ENCODE data around the gene HS6ST3.

Gene HS6ST3

DNA sequence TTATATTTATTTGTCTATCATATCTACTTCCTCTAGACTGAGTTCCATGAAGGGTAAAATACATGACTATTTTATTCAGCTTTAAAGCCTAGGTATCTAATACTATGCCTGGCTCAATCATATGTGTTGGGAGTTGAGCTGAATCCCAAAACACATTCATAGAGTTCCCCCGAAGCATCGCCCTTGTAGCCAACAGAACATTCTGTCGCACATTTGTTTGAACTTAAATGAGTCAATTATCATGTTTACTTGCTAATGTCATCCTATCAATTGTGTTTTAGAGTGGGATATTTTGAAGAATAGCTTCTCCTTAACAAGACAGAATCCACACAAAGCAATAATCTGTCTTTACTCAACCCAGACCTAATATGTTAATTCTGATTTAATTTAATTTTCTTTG is 252.4 kb downstream of the HS6ST3 start:
- DNase-seq: no peak

DNA sequence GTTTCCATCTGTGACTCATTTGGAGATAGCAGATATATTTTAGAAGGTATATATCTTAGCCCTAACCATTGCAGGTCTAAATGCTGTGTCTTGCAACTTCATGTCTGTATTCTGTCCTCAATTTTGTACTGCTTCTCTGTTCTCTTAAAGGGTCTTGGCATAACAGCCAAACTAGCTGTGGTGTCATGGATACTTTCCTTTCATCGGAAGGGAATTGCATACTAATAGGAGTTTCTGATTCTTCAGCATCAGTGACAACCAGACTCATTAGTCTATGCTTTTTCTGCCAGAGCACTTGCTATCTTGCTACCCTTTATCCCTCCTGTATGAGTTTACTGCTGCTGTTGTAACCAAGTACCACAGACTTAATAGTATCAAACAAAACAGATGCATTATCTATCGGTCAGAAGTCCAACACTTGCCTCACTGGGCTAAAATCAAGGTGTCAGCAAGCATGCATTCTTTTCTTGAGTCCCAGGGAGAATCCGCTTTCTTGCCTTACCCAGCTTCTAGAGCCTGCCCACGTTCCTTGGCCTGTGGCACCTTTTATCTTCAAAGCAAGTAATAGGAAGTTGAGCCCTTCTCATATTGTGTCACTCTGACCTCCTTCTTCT is 253.1 kb downstream of the HS6ST3 start:
- no peak for DNase-seq

GRCh38 chr13:96346921-96347320 is 257.0 kb downstream of the HS6ST3 start:
- no peak for DNase-seq

DNA sequence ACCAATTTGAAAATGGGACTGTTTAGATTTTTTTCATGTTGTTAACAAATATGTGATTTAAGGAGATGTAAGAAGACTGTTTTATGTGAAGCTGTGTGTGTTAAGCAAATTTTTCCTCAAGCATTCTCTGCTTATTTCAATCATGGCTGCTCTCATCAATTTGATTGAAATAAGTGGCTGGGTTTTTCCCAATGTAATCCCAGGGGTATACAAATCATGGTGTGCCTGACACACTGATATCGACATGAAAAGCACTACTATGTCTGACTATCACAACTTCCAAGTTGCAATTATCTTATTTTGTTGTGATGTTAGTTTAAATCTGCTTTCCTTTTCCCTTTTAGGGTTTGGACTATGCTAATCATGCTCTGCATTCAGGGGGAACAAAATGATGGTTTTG is 283.7 kb downstream of the HS6ST3 start:
- no peak for DNase-seq

- DNase-seq: no peak
Observed at GRCh38 chr13:96377835-96378234, 287.9 kb downstream of the HS6ST3 start.

DNA sequence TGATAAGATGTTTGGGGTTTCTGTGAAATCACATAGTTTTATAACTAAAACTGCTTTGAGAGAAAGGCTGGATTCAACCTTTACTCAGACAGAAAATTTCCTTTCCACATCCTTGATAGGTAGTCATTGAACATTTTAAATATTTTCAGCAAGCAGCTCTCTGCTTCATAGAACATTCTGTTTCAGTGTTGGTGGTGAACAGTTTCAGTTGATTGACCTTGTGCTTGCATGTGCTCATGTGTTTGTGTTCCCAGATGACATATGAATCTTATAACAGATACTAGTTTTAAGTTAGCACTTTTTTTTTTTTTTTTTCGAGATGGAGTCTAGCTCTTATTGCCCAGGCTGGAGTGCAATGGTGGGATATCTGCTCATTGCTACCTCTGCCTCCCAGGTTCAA is 290.1 kb downstream of the HS6ST3 start:
- no peak for DNase-seq

- no peak for DNase-seq
Observed at GRCh38 chr13:96381681-96382080, 291.8 kb downstream of the HS6ST3 start.

GRCh38 chr13:96388598-96388997 is 298.7 kb downstream of the HS6ST3 start:
- DNase-seq: no peak

DNA sequence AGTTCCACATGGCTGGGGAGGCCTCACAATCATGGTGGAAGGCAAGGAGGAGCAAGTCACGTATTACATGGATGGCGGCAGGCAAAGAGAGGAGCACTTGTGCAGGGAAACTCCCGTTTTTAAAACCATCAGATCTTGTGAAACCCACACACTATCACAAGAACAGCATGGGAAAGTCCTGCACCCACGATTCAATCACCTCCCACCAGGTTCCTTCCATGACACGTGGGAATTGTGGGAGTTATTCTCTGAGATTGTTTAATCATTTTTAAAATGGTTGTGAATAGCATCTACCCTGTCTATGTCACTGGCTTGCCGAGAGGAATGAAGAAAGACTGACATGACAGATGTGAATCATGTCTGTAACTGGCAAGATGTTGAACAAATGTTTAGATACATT is 301.7 kb downstream of the HS6ST3 start:
- no peak for DNase-seq

DNA sequence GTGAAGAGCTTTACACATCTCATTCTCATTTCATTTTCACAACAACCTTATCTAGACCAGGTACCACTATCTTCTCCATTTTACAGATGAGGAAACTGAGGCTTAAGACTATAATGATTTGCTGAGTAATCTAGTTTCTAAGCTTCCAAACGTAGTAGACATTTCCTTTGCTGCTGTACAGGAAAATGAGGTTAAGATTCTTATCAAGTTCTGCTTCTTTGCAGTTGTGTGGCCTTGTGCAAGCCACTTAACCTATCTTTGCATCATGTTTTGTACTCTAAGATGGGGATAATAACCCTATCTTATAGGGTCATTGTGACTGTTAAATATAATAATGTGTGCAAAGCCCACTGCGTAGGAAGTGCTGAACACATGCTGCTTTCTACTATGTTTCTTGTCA is 307.9 kb downstream of the HS6ST3 start:
- DNase-seq: no peak

DNA sequence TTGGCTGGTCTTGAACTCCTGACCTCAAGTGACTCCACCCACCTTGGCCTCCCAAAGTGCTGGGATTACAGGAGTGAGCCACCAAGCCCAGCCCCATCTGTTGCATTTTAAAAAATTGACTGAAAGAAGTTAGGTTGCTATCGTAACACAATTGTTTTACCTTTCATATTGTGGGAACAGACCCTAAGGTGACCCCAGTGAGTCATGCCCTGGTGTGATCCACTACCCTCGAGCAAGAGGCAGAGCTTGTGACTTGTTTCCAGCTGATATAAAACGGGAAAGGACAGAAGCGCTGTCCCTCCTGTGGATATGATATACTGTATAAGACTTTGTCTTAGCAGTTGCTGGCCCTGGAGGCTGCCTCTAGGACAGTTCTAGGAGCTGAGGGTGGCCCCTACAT is 308.6 kb downstream of the HS6ST3 start:
- DNase-seq: no peak

- DNase-seq: no peak
Observed at GRCh38 chr13:96403241-96403640, 313.3 kb downstream of the HS6ST3 start.

DNA sequence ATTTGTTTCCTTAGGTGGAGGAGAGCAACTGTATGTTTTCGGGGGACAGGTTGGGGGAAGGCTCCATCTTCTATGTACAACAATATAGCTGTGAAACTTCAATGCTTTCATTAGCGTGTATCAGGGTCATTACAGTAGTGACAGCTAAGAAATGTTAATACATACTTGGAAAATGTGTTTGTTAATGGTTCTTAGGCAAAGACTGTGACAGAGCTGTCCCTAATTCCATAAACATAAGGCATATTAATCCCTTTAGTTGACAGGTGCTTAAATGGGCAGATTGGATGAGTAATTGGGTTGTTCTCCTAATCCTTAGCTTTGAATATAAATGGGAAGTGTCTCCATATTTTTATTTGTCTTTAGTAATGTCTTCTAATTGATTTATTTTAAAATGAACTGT is 313.7 kb downstream of the HS6ST3 start:
- no peak for DNase-seq

GRCh38 chr13:96415831-96416385 is 326.0 kb downstream of the HS6ST3 start:
- DNase-seq: no peak

DNA sequence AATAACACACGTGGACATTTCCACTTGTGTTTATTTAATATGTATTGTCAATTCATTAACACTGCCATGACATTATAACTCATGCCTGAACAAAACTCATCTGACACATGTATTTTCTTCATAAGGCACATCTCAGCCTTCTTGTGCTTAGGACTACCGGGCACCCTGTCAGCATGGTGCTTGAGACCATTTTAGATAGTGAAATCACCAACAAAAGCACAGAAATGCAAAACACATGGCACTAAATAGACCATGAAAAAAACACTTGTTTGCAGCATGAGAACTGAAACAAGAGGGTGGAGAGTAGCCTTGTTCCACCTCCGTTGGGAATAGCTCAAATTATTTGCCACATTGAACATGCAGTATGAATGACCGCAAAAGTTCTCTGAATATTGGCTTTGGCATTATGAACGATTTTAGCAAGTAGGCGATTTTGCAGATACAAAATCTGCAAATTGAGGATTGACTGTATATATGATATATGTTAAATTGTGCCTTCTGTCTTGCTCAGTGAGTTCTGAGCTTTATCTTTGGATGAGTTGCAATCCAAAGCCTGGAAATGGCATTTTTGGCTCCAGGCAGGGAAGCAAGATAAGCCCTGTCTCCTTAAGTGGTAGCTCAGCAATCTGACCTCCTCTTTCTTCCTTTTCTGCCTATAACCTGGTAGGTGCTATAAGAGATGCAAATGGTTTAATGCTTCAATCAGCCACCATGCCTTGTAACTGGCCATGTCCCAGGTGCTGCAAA is 328.2 kb downstream of the HS6ST3 start:
- DNase-seq: no peak

GRCh38 chr13:96421314-96421713 is 331.4 kb downstream of the HS6ST3 start:
- DNase-seq: no peak

DNA sequence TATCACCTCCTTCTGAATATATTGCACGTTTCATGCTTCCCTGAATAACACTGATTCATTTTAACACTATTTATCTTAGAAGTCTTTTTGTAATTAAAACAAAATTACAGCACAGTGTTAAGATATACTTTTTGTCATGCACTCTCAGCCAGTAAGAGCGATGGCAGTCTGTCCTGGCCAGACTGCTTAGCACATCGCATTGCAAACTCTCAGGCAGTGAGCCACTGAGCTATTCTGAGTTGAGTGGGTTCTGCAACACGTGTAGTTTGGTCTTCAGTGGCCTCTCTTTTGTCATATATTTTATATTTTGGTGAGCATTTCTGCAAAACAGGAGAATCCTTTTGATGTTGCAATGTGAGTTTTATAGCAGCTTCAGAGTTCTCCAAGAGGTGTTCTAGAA is 332.1 kb downstream of the HS6ST3 start:
- DNase-seq: no peak

DNA sequence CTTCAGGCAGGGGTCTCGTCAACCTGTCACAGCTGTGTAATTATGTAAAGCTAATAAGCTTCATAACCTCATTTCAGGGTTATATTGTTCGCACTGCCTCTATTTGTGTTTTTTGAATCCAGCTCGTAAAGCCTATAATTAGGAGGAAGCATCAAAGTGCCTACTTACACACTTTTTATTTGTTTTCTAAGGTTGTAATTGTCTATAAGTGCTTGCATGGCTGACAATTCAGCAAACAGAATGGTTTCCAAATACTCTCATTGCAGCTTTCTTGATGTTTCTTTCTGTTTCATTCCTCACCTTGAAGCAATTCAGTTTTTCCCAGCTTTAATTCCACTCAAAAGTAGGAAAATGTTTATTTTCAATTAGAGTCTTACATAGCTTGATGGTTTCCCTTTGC is 336.3 kb downstream of the HS6ST3 start:
- peak; percentile 35 for DNase-seq

DNA sequence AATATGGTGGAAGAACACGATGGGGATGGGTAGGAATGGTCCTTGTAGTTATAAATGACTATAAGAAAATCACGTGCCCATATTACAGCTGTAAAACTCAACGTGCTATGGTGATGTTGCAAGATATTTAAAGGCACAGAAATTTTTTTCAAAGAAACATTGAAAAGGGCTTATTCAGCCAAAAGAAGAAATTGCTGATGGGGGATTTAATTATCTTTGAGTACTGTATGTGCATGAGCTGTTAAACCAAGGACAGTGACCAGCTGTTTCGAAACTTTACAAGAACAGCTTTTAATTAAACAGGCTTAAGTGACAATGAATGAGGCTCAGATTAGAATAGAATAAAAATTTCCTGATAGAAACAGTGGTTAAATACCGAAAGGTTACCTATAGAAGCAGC is 339.0 kb downstream of the HS6ST3 start:
- DNase-seq: no peak

- DNase-seq: no peak
Observed at GRCh38 chr13:96431044-96431581, 341.2 kb downstream of the HS6ST3 start.

- DNase-seq: no peak
Observed at GRCh38 chr13:96444676-96445075, 354.8 kb downstream of the HS6ST3 start.

DNA sequence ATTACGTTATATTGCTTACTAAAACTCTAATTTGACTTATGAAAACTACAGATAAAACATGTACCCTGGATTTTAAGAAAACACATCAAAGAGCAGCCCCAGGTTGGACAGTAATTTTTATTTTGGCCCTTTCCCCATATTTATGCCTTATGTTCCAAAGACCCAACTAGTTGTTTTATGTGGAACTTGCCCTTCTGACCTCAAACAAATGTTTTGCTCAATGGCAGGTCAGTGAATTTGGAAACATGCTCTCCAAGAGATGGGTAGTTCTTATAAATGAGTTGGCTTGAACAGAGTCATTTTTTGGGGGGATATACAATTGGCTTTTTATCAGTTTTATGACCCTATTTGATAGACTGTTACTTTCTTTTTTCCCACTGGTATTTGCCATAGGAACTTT is 360.0 kb downstream of the HS6ST3 start:
- no peak for DNase-seq

DNA sequence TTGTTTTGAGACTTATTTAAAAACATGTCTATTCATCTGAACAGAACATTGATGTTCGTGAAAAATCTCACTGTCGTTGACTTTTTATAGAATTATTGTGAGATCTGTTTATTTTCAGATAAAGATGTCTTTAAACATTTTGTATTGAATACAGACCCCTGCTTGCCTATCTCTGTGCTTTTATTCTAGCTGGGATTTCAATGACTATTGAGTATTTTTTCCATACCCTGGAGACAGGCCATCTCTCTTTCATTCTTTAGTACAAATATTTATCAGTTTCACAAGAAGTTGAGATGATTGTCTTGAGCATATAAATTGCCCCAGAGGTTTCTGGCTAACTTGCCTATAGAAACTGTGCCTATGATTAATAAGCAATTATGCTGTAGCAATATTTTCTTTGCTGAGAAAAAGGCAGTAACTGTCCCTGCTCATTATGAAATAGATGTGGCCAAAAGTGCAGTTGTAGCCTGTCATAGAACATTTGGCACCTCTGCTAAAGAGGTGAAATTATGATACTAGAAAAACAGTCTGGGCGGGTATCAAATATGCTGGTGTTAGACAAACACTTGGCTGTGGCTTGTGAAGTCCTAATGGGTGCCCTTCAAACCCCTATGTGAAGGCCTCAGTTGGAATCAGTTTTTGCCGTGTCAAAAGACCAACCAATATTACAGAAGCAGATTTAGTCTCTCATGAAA is 360.6 kb downstream of the HS6ST3 start:
- DNase-seq: no peak

DNA sequence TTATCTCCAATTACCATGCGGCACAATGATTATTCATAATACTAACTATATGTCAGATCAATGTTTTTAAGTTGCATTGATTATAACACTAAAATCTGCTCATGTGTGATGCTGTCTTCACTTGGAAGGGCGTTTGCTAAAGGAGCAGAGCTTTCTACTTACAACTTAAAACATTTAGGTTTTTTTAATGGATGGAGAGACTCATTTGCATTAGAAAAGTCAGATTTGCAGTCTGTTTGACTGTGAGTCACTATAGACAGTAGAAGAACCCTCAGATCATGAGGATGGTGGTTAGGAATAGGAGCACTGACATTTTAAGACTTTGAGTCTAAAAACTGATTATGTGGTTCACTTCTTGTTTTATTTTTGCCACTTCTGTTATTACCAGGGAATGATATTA is 364.6 kb downstream of the HS6ST3 start:
- DNase-seq: no peak

All from NCI-H2081 treated with DMSO at 0.1 percent for 48 hours (cell line).